Activated T-cell treated with anti-CD3 and anti-CD28 coated beads for 4 hours (primary cell): ENCODE data around the gene TMEM8B.

Experiments used
- DNase-seq: peaks from one replicate; pipeline ENCODE4 v3.0.0-alpha.2; 2020

Gene TMEM8B

DNA sequence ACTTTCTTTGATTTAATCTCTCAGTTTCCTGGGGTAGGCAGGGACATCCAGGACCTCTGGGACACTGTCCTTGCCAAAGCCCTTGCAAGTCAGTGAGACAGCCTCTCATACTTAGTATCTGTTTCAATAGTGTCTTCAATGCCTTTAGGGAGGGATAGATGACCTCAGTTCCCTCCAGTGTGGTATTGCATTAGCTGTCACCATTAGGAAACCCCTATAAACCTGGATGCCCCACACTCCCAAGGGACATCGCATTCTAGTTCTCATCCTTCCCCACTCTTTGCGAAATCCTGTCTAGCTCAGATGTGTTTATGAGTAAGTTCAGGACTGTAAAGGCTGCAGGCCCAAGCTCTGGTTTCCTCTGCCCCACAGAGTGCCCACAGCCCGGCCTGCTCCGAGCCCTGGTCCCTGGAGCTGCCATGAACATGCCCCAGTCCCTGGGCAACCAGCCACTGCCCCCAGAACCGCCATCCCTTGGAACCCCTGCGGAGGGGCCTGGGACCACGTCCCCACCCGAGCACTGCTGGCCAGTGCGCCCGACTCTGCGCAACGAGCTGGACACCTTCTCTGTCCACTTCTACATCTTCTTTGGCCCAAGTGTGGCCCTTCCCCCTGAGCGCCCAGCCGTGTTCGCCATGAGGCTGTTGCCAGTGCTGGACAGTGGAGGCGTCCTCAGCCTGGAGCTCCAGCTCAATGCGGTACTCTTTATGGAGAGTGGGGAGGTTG is 13.2 kb downstream of the TMEM8B start:
- no peak for DNase-seq

DNA sequence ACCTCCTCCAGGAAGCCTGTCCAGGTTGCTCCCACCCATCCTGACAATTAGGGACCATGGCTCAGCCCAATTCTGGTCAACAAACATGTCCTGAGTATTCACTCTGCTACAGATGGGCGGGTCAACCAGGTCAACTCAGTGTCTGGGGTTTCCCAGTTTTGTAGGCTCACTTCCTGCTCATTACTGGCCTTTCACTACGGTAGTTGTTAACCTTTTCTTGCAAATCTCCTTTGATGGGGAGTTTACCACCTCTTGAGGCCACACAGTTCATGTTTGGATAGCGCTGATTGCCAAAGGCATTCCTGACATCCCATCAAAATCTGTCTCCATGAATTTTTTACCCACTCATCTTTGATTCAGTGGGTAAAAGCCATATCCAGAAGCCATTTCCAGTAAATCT is 13.8 kb downstream of the TMEM8B start:
- DNase-seq, result no peak

DNA sequence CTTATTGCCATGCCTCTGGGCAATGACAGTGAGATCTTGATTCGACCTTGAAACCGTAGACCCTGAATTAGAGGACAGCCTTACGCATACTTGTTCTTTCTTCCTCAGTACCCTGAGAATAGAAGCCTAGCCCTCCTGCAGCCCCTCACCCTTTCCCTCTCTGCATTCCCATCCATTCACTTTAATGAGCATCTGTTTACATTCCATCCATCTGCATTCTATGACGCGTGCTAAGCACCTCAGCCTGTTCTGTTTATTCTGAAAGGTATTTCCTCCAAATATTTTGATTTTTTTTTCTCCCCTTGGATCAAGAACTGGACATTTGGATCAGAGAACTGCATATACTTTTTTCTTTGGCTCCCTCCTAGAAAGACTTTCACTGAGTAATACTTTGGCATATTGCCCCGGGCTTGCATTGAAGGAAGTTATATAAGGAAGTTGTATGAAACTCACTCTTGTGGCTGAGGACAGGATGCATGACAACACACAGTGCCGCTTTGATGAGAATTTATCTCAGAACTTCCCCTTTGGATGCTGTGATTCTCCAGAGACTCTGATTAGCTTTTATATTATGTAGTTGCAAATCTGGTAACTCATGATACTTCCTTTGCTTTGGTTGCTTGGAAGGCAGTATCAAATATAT is 15.7 kb downstream of the TMEM8B start:
- no peak for DNase-seq

DNA sequence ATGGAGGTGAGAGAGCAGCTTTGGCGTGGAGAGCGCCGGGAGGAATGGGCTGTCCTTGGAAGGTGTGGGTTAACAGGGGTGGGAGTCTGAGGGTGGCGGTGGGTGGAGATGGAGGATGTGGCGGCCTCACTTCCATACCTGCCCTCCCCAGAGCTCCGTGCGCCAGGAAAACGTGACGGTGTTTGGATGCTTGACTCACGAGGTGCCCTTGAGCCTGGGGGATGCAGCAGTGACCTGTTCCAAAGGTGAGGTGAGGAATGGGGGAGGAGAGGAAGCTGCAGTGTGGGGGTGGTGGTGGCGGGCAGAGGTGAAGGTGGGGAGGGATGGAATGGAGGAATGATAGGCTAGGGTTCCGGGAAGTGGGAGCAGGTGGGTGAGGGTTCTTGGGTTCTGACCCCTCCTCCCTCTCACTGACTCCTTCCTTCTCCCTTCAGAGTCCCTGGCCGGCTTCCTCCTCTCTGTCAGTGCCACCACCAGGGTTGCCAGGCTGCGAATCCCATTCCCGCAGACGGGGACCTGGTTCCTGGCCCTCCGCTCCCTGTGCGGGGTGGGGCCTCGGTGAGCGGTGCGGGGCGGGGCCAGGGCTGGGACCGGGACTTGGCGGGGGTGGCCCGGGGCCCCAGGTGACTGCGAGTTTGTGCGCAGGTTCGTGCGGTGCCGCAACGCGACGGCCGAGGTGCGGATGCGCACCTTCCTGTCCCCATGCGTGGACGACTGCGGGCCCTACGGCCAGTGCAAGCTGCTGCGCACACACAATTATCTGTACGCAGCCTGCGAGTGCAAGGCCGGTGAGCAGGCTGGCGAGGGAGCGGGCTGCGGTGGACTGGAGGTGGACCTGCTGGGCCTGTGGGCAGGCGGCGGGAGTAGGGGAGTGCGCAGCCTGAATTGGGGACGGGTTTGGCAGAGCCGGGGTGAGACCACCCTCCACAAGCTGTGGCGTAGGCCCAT is 17.1 kb downstream of the TMEM8B start:
- no peak for DNase-seq

DNA sequence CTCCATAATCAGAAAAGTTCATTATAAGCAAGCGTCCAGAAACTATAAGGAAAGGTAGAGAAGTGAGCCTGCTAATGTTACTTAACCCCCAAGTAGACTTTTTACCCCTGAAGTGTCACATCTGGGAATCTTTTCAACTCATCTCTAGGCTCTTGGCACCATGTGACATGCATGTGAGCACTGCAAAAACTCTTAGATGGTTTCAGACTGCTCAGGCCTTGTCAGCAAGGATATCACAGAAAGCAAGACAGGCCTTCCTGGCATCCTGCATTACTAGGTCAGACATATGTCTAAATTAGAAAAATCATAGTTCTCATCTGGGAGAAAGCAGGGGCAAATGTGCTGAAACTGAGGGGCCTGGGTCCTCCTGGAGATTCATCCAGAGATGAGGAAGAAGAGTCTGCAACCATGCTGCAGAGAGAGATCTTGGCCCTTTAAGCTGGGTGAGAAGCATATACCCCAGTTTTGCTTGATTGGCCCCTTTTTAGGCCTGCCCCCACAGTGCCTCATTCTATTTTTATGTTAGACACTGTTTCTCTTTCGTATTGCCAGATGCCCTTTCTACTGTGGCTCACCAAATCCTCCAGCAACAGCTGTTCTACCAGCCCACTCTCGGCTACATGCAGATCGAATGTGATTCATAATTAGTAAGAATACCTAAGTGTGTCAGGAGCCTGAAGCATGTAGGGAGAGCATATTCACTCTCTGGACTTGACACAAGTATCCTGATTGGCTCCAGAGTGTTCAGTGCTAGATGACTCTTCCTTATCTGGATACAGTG is 19.0 kb downstream of the TMEM8B start:
- no peak for DNase-seq

DNA sequence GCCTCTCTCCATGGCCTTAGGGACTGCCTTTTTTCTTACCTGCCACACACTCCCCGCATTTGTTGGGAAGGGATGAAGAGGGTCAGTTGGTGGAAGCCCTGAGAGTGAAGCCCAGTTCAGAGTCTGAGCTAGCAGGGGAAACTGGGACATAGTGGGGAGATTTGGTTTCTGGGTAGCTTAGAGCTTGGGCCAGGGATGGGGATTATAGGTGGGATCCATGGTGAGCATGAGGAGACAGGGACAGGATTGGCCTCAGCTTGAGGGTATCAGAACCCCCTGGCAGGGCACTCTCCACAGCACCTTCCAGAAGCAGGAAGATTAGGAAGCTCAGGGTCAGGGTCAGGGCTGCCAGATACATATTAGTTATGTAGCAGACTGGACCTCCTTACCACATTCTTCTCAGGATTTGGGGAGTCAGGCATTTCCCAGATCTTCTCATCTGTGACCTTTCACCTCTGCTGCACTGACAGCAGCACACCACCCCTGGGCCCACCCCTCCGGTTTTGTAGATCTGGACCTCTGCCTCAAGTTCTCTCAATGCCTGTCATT is 23.3 kb downstream of the TMEM8B start:
- DNase-seq, result no peak

DNA sequence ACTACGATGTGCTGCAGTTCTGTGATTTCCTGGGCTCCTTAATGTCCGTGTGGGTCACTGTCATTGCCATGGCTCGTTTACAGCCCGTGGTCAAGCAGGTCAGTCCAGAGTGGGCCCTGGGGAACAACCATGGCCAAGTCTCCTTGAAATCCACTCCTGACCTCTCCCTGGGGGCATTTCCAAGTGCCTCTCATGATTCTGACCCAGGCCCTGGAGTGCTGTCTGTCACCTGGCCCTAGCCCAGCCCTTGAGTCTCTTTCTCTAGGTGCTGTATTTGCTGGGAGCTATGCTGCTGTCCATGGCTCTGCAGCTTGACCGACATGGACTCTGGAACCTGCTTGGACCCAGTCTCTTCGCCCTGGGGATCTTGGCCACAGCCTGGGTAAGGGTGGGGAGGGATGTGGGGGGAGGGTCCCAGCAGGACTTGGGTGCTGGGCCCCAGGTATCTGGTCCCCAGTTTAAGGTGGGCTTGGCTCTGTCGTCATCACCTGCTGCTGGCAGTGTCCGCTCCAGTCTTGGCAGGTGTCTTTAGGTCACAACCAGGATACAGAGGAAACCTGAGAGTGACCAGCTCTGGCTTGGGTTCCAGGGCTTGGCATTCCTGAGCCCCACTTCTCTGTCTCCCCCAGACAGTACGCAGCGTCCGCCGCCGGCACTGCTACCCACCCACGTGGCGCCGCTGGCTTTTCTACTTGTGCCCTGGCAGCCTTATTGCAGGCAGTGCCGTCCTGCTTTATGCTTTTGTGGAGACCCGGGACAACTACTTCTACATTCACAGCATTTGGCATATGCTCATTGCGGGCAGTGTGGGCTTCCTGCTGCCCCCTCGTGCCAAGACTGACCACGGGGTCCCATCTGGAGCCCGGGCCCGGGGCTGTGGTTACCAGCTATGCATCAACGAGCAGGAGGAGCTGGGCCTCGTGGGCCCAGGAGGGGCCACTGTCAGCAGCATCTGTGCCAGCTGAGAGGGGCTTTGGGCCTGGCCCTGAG is 24.1 kb downstream of the TMEM8B start:
- DNase-seq, result no peak

DNA sequence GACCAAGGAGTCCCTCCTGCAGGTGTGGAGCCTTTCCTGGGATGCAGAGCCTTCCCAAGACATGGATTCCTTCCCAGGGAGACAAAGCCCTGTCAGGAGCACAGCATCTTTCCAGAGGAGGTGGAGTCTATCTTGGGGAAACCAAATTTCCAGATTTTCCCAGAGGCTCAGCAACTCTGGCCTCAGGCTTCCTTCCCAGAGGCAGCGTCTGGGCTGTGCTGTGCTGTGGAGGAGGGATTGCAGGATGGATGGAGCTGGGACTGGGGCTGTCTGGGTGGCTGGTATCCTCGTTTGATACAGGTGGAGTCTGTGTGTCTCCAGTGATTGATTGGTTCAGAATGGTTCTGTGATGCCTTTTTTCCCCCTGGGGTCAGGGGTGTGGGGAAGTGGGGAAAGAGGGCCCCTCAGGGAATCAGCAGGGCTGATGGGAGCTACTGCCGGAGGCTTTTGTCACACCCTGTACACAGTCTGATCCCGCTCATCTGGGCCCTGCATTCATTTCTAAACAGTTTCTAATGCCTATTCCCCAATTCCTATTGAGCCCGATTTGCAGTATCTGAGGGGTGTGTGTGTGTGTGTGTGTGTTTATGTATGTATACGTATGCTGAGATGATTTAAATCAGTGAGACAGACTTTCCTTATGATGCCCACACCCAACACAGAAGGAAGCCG is 25.2 kb downstream of the TMEM8B start:
- DNase-seq, result no peak

DNA sequence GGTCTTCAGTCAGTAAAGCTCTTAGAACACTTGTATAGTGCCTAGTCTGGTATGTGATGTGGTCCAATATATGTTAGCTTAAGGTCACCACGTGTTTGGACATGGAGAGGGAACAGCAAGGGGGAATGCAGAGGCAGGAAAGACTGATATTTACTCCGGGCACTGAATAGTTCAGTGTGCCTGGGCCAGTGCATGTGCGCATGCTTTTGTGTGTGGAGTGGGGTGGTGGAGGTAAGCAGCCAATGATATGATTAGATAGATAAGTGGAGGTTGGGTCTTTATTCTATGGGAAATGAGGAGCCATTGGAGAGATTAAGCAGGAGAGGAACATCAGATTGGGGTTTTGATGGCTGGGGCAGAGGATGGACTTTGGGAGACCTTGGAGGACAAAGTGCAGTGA is 27.2 kb downstream of the TMEM8B start:
- DNase-seq, result no peak

DNA sequence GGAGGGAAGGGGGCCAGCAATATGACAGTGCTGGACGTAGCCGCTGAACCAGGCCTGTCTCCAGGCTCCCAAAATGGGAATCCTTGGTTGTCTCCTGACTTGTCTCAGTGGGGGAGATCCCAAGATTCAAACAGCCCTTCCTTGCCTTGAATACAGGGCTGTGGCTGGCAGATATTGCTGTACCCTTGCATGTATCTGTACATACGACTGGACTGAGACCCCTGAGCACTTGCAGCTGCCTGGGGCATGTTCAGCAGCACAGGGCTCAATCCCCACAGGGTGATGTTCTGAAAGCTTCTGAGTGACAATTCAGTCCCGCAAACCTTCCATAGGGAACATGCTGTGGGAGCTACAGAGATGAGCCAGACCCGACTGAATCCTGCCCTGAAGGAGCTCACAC is 27.9 kb downstream of the TMEM8B start:
- DNase-seq, result no peak

DNA sequence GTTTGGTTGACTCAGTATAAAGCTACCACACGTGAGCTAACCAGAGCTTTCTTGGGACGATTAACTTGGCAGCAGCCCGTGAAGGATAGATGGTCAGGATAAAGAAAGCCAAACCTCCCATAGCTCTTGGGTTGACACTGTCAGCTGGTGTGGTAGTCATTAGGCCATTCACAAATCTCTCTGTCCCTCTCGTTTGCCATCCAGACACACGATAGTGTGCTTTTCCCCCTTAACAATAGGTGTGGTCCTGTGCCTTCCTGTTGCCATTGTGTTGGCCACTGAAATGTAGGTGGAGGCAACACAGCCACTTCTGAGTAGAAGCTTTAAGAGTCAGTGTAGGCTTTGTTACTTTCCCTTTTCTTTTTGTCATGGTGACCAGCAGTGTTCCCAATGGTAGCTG is 29.4 kb downstream of the TMEM8B start:
- DNase-seq, result no peak

DNA sequence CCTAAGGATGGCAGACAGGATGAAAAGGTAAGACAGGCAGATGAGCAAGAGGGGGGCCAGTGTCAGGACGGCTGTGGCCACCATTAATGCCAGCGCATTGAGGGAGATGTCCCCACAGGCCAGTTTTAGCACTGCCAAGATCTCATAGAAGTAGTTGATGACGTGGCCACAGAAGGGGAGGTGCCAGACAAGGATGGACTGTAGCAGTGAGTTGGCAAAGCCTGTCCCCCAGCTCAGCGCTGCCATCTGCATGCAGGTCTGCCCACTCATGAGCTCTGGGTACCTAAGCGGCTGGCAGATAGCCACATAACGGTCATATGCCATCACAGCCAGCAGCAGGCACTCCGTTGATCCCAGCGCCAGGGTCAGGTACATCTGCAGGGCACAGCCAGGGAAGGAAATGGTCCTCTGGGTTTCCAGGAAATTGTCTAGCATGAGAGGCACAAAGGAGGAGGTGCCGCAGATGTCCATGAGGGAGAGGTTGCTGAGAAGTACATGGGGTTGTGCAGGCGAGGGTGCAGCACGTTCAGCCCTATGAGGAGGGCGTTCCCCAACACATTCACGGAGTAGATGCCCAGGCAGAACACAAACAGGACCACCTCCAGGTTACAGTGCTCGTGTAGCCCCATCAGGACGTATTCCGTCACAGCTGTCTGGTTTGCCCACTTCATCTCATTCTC is 30.4 kb downstream of the TMEM8B start:
- no peak for DNase-seq

DNA sequence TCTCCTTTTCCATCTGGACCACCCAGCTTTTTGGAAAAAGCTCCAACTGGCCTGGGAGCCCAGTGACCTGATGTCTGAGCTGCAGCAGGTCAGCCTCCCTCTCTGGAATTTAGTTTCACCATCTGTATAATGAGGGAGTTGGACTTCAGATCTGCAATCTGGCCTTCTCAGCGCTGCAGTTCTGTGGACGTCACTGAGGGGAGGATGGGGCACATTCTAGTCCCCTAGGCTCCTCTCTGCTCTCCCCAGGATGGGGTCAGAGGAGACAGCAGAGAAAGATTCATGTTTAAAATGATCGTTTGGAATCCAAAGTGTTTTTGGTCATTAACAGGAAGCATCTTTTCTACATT is 30.9 kb downstream of the TMEM8B start:
- no peak for DNase-seq

DNA sequence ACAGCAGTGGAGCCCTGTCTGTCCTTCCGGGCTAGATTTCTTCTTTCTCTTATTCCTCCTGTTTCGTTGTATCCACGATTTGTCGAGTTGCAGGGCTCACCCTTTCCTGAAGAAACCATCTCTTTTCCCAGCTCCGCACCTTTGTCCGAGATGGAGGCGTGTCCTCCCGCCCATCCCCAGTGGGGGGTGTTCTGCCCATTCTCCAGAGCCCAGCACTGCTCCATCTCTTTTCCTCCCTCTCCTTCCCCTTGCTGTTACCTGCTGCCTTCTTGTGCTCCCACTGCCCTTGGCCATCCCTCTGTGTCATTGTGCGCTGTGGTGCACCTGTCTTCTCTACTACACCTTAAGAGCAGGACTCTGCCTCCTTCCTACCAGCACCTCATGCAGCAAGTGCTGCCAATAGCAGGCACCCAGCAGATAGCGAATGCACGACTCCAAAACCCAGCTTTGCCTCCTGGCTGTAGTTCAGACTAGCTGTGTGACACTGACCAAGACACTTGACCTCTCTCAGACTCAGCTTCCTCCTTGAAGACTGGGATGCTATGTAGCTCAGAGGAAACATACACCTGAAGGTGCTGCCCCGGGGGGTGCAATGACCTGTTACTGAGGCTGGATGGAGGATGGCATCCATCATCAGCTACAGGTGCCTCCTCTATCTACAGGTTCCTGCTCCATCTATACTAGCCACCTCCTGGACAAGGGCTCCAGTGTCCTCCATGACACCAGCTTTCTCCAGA is 32.3 kb downstream of the TMEM8B start:
- no peak for DNase-seq

DNA sequence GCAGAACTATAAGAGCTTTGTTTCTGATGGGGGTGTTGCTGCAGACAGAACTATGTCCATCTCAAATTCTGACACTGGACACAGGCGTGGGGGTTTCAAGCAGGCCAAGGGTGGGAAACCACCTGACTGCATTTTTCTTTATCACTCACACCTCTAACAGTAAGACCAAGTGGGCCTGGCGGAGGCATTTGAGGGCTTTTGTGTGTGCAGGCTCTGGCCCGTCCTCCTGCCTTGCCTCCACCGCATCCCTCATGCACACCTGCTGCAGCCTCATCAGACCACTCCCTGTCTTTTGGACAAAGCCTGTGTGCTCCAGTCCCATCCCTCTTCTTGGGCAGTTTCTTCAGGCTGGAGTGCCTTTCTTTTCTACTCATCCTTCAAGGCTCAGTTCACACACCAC is 33.3 kb downstream of the TMEM8B start:
- DNase-seq, result no peak

DNA sequence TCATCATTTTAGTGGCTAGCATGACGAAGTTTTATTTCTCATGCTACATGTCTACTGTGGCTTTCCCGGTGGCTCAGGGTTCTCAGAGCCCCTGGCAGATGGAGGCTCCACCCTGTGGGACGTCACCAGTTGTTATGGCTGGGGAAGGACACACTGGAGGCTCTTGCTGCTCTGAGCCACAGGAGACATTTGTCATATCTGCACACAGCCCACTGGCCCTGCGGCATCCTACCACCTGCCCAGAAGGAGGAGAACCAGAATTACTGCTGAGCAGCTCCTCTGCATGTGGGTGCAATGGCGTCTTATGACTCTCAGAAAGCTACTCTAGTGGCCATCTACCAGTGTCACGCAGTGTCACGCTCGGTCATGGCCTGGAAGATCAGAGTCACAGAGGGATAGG is 34.6 kb downstream of the TMEM8B start:
- DNase-seq, result no peak

DNA sequence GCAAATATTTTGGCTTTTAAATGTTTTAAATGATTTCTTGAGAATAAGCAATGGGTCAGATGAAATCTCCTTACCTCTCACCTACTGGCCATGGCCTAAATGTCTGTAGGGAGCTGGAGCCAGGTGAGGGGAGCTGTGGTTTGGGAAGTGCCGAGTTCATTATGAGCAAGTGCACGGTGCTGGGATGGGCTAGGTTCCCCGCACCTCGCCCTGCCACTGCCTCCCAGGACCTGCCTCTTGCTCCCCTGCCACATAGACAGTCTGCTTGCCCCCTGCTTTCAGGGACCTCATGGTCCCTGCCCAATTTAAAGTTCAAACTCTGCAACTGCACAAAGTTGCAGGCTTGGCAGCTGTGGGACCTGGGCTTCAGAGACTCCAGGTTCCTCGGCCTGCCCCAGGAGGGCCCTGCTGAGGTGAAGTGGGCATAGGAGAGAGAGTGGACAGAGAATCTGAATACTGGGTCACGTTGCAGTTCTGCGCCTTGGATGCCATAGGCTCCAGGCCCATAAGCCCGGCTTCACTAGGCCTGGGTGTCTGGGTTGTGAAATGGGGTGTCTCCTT is 35.7 kb downstream of the TMEM8B start:
- no peak for DNase-seq

DNA sequence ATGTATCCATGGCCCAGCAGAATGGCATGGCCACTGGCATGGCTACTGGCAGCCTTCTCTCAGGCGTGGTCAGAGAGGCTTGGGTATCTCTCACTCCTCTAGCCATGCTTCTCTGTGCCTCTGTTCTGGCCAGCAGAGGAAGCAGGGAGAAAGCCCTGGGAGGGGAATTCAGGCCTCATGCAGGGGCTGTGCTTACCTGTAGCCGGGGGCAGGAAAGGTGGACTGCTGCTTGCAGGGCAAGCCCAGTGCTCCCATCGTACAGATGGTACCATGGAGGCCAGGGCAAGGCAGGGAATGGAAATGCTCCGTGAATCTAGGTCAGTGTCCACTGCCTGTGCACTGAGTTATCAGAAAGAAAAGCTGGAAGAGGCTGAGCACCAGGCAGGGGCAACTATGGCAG is 38.5 kb downstream of the TMEM8B start:
- no peak for DNase-seq

DNA sequence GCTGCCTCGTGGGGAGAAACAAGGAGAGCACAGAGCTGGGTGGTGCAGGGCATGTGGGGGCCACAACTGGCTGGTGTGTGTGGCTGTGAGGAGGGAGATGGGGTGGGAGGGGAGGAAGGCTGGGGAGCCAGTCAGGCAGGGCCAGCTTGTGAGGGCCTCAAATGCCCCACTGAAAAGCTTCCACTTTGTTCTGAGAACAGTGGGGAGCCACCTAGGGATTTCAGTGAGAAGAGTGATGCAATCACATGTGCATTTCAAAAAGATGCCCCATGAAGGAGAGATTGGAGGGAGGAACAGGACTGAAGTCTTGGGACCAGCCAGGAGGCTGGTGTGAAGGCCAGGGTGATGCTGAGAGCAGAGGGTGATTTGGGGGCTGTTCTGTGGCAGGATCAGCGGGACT is 39.9 kb downstream of the TMEM8B start:
- no peak for DNase-seq
